Calu3 (cell line): ENCODE results near the gene SLC41A3. TPM values are rescaled to one million over a fixed set of nuclear protein-coding genes. Genes with fewer than 3 reads are reported as not detected.
"Not testable (repeated sequence)": the region's sequence is repeated elsewhere in the genome, so short reads cannot be mapped to it uniquely, and the experiment has no call there.

Source experiments
- BruUV-seq: library from RNA; stranded (reverse); fragments of 400-500 nt; replicated peaks from 2 replicates; lab custom pipeline; 2021; lab: Mats Ljungman, UMichigan
- CTCF ChIA-PET: fragments of 300-600 bp; sonication (Branson Sonifier 250); formaldehyde crosslinking; loops from one replicate; lab custom pipeline; 2022; ENCODE audit warnings: antibody characterized with exemption; lab: Charles Lee
- DNase-seq: peaks from one replicate; pipeline ENCODE4 v3.0.0; 2022
- H3K27ac Mint-ChIP-seq: one replicate; pipeline ENCODE4 v1.8.0; 2022; ENCODE audit warnings: mixed read lengths; ENCODE audit not compliant: unreplicated experiment
- H3K27me3 Mint-ChIP-seq: one replicate; pipeline ENCODE4 v1.8.0; 2022; ENCODE audit warnings: mixed read lengths; ENCODE audit not compliant: unreplicated experiment
- H3K36me3 Mint-ChIP-seq: one replicate; pipeline ENCODE4 v1.8.0; 2022; ENCODE audit warnings: mild to moderate bottlenecking, moderate library complexity, mixed read lengths; ENCODE audit not compliant: insufficient read depth, unreplicated experiment
- H3K4me1 Mint-ChIP-seq: one replicate; pipeline ENCODE4 v1.8.0; 2022; ENCODE audit warnings: mild to moderate bottlenecking, low read depth, mixed read lengths; ENCODE audit not compliant: unreplicated experiment
- H3K4me3 Mint-ChIP-seq: one replicate; pipeline ENCODE4 v1.8.0; 2022; ENCODE audit warnings: mild to moderate bottlenecking, low read depth, moderate library complexity, mixed read lengths; ENCODE audit not compliant: unreplicated experiment
- H3K9me3 Mint-ChIP-seq: one replicate; pipeline ENCODE4 v1.8.0; 2022; ENCODE audit warnings: low read depth, mixed read lengths; ENCODE audit not compliant: unreplicated experiment
- intact Hi-C: fragments of 100-400 bp; cut with micrococcal nuclease; formaldehyde crosslinking; loops from one replicate; pipeline ENCODE4 v1.10.0; 2022; ENCODE audit not compliant: unreplicated experiment
- total RNA-seq: library from RNA; stranded (reverse); gene quantifications from 2 replicates; pipeline ENCODE4 v1.2.3, GENCODE V29; 2022
- TF ChIP-seq, protein P1 (sequence below): fragments of 200-600 bp; IDR thresholded peaks from one replicate; pipeline ENCODE4 v1.8.0; 2022; ENCODE audit warnings: antibody characterized with exemption; ENCODE audit not compliant: unreplicated experiment

Gene SLC41A3
- total RNA-seq, 1 experiment from 2014 or later: 101 TPM

GRCh38 chr3:125965505-125965904, 118.4 kb downstream of the SLC41A3 start:
- intact Hi-C loops: no loop called here
- Mint-ChIP-seq H3K4me3 (no peak overlapping the region), H3K36me3 (no peaks in the 10 kb centered on the region), H3K27me3 (peaks cover 1% of the 10 kb centered on the region), H3K4me1 (no peaks in the 10 kb centered on the region), H3K9me3 (no peaks in the 10 kb centered on the region), H3K27ac (no peak overlapping the region)
- BruUV-seq: no TSS peak
- TF ChIP-seq, protein P1, sequence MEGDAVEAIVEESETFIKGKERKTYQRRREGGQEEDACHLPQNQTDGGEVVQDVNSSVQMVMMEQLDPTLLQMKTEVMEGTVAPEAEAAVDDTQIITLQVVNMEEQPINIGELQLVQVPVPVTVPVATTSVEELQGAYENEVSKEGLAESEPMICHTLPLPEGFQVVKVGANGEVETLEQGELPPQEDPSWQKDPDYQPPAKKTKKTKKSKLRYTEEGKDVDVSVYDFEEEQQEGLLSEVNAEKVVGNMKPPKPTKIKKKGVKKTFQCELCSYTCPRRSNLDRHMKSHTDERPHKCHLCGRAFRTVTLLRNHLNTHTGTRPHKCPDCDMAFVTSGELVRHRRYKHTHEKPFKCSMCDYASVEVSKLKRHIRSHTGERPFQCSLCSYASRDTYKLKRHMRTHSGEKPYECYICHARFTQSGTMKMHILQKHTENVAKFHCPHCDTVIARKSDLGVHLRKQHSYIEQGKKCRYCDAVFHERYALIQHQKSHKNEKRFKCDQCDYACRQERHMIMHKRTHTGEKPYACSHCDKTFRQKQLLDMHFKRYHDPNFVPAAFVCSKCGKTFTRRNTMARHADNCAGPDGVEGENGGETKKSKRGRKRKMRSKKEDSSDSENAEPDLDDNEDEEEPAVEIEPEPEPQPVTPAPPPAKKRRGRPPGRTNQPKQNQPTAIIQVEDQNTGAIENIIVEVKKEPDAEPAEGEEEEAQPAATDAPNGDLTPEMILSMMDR: no peak
- DNase-seq: no peak
- CTCF ChIA-PET: interaction anchor here (0.6 kb wide), 1 partner anchor 121 kb away, joined by 3 read pairs; no protein-coding TSS in a partner anchor

- H3K4me1 Mint-ChIP-seq, BruUV-seq, intact Hi-C loops, DNase-seq, H3K27ac Mint-ChIP-seq, CTCF ChIA-PET, H3K9me3 Mint-ChIP-seq, H3K4me3 Mint-ChIP-seq, H3K36me3 Mint-ChIP-seq: not testable (repeated sequence)
- peaks cover 13% of the 10 kb centered on the region for H3K27me3 Mint-ChIP-seq
Measured at GRCh38 chr3:125963834-125964233, 120.1 kb downstream of the SLC41A3 start.

DNA sequence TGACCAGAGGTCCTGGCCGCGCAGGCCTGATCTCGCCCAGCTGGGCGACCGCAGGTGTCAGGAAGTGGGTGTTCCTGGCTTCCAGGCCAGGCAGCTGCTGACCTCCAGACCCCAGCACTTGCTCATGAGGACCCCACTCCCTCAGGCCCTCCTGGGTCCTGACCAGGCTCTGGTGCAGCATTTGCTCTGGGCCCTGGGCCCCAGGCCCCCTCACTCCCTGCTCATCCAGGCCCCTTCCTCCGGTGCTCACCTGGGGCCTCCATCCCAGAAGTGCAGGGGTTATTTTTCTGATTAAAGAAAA, 122.7 kb downstream of the SLC41A3 start:
- intact Hi-C loops: no loop called here
- TF ChIP-seq, protein P1: no peak
- no peak overlapping the region for H3K27ac Mint-ChIP-seq
- CTCF ChIA-PET: no interaction called here
- peaks cover 31% of the 10 kb centered on the region for H3K27me3 Mint-ChIP-seq
- H3K9me3 Mint-ChIP-seq: no peaks in the 10 kb centered on the region
- H3K4me1 Mint-ChIP-seq: no peaks in the 10 kb centered on the region
- DNase-seq: no peak
- no peak overlapping the region for H3K4me3 Mint-ChIP-seq
- no peaks in the 10 kb centered on the region for H3K36me3 Mint-ChIP-seq
- no TSS peak for BruUV-seq

- Mint-ChIP-seq H3K27me3 (peaks cover 36% of the 10 kb centered on the region), H3K9me3 (no peaks in the 10 kb centered on the region), H3K36me3 (no peaks in the 10 kb centered on the region), H3K27ac (no peak overlapping the region), H3K4me1 (no peaks in the 10 kb centered on the region), H3K4me3 (no peak overlapping the region)
- no TSS peak for BruUV-seq
- intact Hi-C loops: no loop called here
- CTCF ChIA-PET: no interaction called here
- TF ChIP-seq, protein P1: no peak
- no peak for DNase-seq
Measured at GRCh38 chr3:125960456-125961288, 123.3 kb downstream of the SLC41A3 start.

DNA sequence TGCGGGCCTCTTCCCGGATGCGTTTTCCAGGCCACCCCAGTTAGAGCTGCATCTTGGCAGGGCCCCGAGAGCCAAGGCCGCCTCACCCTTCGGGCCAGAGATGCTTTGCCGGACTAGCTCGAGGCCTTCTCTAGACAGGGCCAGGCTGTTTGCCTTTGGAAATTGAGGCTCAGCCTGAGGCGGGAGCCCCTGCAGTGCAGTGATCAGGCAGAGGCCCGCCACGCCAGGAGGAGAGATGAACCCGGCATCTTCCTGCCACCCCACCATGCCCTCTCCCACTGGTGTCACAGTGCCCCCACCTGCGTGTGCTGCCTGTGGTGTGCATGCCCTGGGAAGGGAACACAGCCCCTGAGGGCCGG, 123.9 kb downstream of the SLC41A3 start:
- intact Hi-C loops: no loop called here
- Mint-ChIP-seq H3K27ac (no peak overlapping the region), H3K4me1 (no peaks in the 10 kb centered on the region), H3K27me3 (peaks cover 43% of the 10 kb centered on the region), H3K9me3 (no peaks in the 10 kb centered on the region), H3K4me3 (no peak overlapping the region), H3K36me3 (no peaks in the 10 kb centered on the region)
- DNase-seq: no peak
- no TSS peak for BruUV-seq
- CTCF ChIA-PET: no interaction called here
- TF ChIP-seq, protein P1: no peak
